22Rv1 (cell line): ENCODE results near the gene MTMR6.

Experiments used
- ZFX ChIP-seq: fragments of 450-650 bp; IDR thresholded peaks from 2 replicates; pipeline ENCODE4 v1.6.1; 2017; ENCODE audit warnings: antibody characterized with exemption, borderline replicate concordance
- TF ChIP-seq, protein P1 (sequence below): fragments of 450-650 bp; IDR thresholded peaks from 2 replicates; pipeline ENCODE4 v1.5.1; 2017; ENCODE audit warnings: mild to moderate bottlenecking

DNA sequence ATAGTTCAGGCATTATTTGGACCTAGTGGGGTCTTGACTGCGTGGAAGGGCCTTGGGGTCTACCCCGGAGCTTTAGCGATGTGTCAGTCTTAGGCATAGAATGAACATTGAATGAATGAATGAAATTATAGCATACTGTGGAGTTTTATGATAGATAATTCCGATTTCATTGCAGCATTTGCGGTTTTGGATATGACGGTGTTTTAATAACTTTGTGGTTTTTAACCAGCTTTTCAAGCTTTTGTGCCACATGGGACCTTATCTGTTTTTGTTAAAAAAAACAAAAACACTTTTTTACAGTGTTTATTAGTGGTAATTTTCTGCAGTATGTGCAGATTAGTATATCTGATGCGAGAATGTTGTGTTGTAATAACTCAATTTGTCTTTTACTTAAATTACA is 14.8 kb upstream of the MTMR6 start:
- TF ChIP-seq, protein P1, sequence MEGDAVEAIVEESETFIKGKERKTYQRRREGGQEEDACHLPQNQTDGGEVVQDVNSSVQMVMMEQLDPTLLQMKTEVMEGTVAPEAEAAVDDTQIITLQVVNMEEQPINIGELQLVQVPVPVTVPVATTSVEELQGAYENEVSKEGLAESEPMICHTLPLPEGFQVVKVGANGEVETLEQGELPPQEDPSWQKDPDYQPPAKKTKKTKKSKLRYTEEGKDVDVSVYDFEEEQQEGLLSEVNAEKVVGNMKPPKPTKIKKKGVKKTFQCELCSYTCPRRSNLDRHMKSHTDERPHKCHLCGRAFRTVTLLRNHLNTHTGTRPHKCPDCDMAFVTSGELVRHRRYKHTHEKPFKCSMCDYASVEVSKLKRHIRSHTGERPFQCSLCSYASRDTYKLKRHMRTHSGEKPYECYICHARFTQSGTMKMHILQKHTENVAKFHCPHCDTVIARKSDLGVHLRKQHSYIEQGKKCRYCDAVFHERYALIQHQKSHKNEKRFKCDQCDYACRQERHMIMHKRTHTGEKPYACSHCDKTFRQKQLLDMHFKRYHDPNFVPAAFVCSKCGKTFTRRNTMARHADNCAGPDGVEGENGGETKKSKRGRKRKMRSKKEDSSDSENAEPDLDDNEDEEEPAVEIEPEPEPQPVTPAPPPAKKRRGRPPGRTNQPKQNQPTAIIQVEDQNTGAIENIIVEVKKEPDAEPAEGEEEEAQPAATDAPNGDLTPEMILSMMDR: no peak
- no peak for TF ChIP-seq ZFX
